Breast epithelium (tissue), 4 donors: ENCODE results near the gene TM7SF2. TPM values are rescaled to one million over a fixed set of nuclear protein-coding genes. Genes with fewer than 3 reads are reported as not detected.

Experiments
- DNase-seq, 2 donors: peaks; one replicate each; pipeline ENCODE4 v3.0.0-alpha.2; 2019; ENCODE audit warnings: low spot score in 2 of 2
- H3K27ac ChIP-seq, 2 donors: fragments of 200-600 bp; sonication (generic) in 1 of 2; one replicate each; pipeline ENCODE4 v1.5.1; 2016 to 2019; ENCODE audit warnings: mild to moderate bottlenecking in 1 of 2
- H3K27me3 ChIP-seq, 2 donors: fragments of 200-600 bp; sonication (generic) in 1 of 2; one replicate each; pipeline versions ENCODE4 v1.5.1 to v1.6.0; 2017 to 2019; ENCODE audit warnings: control low read depth in 1 of 2, mild to moderate bottlenecking in 1 of 2
- H3K36me3 ChIP-seq: fragments of 200-600 bp; one replicate; pipeline ENCODE4 v1.5.1; 2019
- H3K4me1 ChIP-seq, 2 donors: fragments of 200-600 bp; sonication (generic); one replicate each; pipeline ENCODE4 v1.5.1; 2016 to 2019; ENCODE audit warnings: control low read depth in 1 of 2
- H3K4me3 ChIP-seq, 3 donors: fragments of 200-600 bp; sonication (generic); 1 replicate in 2 of 3; 2 replicates in 1 of 3; pipeline ENCODE4 v1.5.1; 2016 to 2019; ENCODE audit warnings: mild to moderate bottlenecking in 3 of 3, moderate library complexity in 2 of 3
- H3K9me3 ChIP-seq, 2 donors: fragments of 200-600 bp; sonication (generic) in 1 of 2; one replicate each; pipeline ENCODE4 v1.5.1; 2016 to 2019; ENCODE audit warnings: control low read depth in 1 of 2
- CTCF ChIP-seq, 3 donors: fragments of 450-650 bp; IDR thresholded peaks; one replicate each; pipeline ENCODE4 v1.5.1; 2016 to 2017; ENCODE audit warnings: antibody characterized with exemption in 3 of 3, mild to moderate bottlenecking in 3 of 3, moderate library complexity in 3 of 3
- POLR2A ChIP-seq: fragments of 450-650 bp; IDR thresholded peaks from one replicate; pipeline ENCODE4 v1.6.1; 2016; ENCODE audit warnings: antibody characterized with exemption, mild to moderate bottlenecking, moderate library complexity
- POLR2AphosphoS5 ChIP-seq, 3 donors: sonication (generic); formaldehyde crosslinking; IDR thresholded peaks; one replicate each; pipeline ENCODE4 v1.6.1; 2017; ENCODE audit warnings: antibody characterized with exemption in 3 of 3
- intact Hi-C: fragments of 100-400 bp; cut with DNase I; formaldehyde crosslinking; loops from one replicate; pipeline ENCODE4 v1.15.1; 2023; ENCODE audit warnings: low total_unique reads
- total RNA-seq, 3 donors: library from RNA; depleted of rRNA; stranded (reverse); fragments of >200 nt; gene quantifications; one replicate each; pipeline ENCODE4 v1.1.0, GENCODE V29; 2016

Gene TM7SF2
- total RNA-seq, 3 donors from 2014 or later = 38.8 to 189 (median 44.2) TPM

- no peaks in the 10 kb centered on the region for H3K4me1 ChIP-seq
- no peak for DNase-seq
- H3K27ac ChIP-seq = no peak overlapping the region
- intact Hi-C loops = no loop called here
- H3K36me3 ChIP-seq = no peaks in the 10 kb centered on the region
- no peaks in the 10 kb centered on the region for H3K9me3 ChIP-seq
- no peak overlapping the region for H3K4me3 ChIP-seq
- no peak for TF ChIP-seq POLR2A
- TF ChIP-seq POLR2AphosphoS5 (IDR thresholded peaks at IDR 0.05) = no peak
- no peak for TF ChIP-seq CTCF (IDR thresholded peaks at IDR 0.05)
- H3K27me3 ChIP-seq = no peaks in the 10 kb centered on the region
These were observed 49.0 kb downstream of the TM7SF2 start for GRCh38 chr11:65160643-65161042.

- H3K27me3 ChIP-seq = no peaks in the 10 kb centered on the region
- H3K4me3 ChIP-seq = no peak overlapping the region
- intact Hi-C loops = no loop called here
- H3K27ac ChIP-seq = no peak overlapping the region
- TF ChIP-seq CTCF (IDR thresholded peaks at IDR 0.05) = no peak
- no peak for TF ChIP-seq POLR2A
- no peak for TF ChIP-seq POLR2AphosphoS5 (IDR thresholded peaks at IDR 0.05)
- no peak for DNase-seq
- no peaks in the 10 kb centered on the region for H3K9me3 ChIP-seq
- no peaks in the 10 kb centered on the region for H3K36me3 ChIP-seq
- no peaks in the 10 kb centered on the region for H3K4me1 ChIP-seq
These were observed 52.0 kb downstream of the TM7SF2 start for GRCh38 chr11:65163684-65164083.

Other genes with a start within 250 kb of the TM7SF2 start
- gene EHD1, start 233.3 kb upstream of the TM7SF2 start, total RNA-seq = 10 to 100 TPM; 26.9 to 45.4 (median 31.2) TPM
- 10 to 100 TPM; 20.0 to 22.1 (median 21.2) TPM for gene ATG2A, start 194.7 kb upstream of the TM7SF2 start, total RNA-seq
- gene PPP2R5B, start 187.2 kb upstream of the TM7SF2 start, total RNA-seq = 10 to 100 TPM; 12.8 to 14.0 (median 13.8) TPM
- gene GPHA2, start 176.0 kb upstream of the TM7SF2 start, total RNA-seq = not detected
- gene MAJIN, start 139.8 kb upstream of the TM7SF2 start, total RNA-seq = not detected
- 1 to 10 TPM in 1 of 3 donors, under 1 TPM in 2; 0.33 to 1.5 (median 0.64) TPM for gene BATF2, start 114.9 kb upstream of the TM7SF2 start, total RNA-seq
- gene ARL2, start 97.7 kb upstream of the TM7SF2 start, total RNA-seq = 100 to 1,000 TPM in 2 of 3 donors, 10 to 100 TPM in 1; 99.8 to 193 (median 154) TPM
- 10 to 100 TPM; 17.0 to 22.7 (median 17.1) TPM for gene SNX15, start 84.4 kb upstream of the TM7SF2 start, total RNA-seq
- gene SAC3D1, start 70.7 kb upstream of the TM7SF2 start, total RNA-seq = 1 to 10 TPM; 7.5 to 9.2 (median 7.5) TPM
- gene NAALADL1, start 53.3 kb upstream of the TM7SF2 start, total RNA-seq = 10 to 100 TPM; 15.5 to 28.8 (median 19.2) TPM
- gene CDCA5, start 27.8 kb upstream of the TM7SF2 start, total RNA-seq = 1 to 10 TPM in 1 of 3 donors, under 1 TPM in 2; 0.96 to 1.2 (median 0.98) TPM
- 10 to 100 TPM; 33.8 to 44.1 (median 44.0) TPM for gene ZFPL1, start 27.6 kb upstream of the TM7SF2 start, total RNA-seq
- gene VPS51, start 15.7 kb upstream of the TM7SF2 start, total RNA-seq = 100 to 1,000 TPM; 166 to 317 (median 218) TPM
- 10 to 100 TPM; 14.6 to 23.3 (median 20.3) TPM for gene ZNHIT2, start 5.8 kb downstream of the TM7SF2 start, total RNA-seq
- gene FAU, start 10.3 kb downstream of the TM7SF2 start, total RNA-seq = 1,000 to 10,000 TPM in 1 of 3 donors, 100 to 1,000 TPM in 2; 786 to 1,230 (median 855) TPM
- gene MRPL49, start 10.4 kb downstream of the TM7SF2 start, total RNA-seq = 10 to 100 TPM; 66.2 to 92.6 (median 72.8) TPM
- 10 to 100 TPM; 25.8 to 31.7 (median 27.2) TPM for gene SYVN1, start 22.6 kb downstream of the TM7SF2 start, total RNA-seq
- gene SPDYC, start 58.4 kb downstream of the TM7SF2 start, total RNA-seq = not detected
- 100 to 1,000 TPM; 112 to 167 (median 140) TPM for gene CAPN1, start 70.1 kb downstream of the TM7SF2 start, total RNA-seq
- 10 to 100 TPM in 2 of 3 donors, 1 to 10 TPM in 1; 6.4 to 17.9 (median 13.8) TPM for gene POLA2, start 150.1 kb downstream of the TM7SF2 start, total RNA-seq
- 10 to 100 TPM; 11.3 to 20.8 (median 13.4) TPM for gene CDC42EP2, start 203.0 kb downstream of the TM7SF2 start, total RNA-seq
- 10 to 100 TPM; 30.7 to 44.8 (median 39.7) TPM for gene DPF2, start 222.0 kb downstream of the TM7SF2 start, total RNA-seq
- 1 to 10 TPM in 1 of 3 donors, under 1 TPM in 1, not detected in 1; 0.29 to 1.3 TPM for gene TIGD3, start 242.9 kb downstream of the TM7SF2 start, total RNA-seq